Measurements from ENCODE around the gene CAMSAP1.

GRCh38 chr9:135896205-135896604 lies 11.1 kb downstream of the CAMSAP1 start:
- no peak for TF ChIP-seq CTCF (IDR thresholded peaks at IDR 0.05)
- no peak for TF ChIP-seq POLR2A (IDR thresholded peaks at IDR 0.05)
